Effector memory CD4-positive, alpha-beta T cell (primary cell): ENCODE data around the gene SWAP70.

Experiments
- DNase-seq, 3 donors: peaks; one replicate each; pipeline ENCODE4 v3.0.0-alpha.2; 2020
- H3K27ac ChIP-seq: 2 replicates; pipeline ENCODE4 v1.7.0; 2013; ENCODE audit warnings: mild to moderate bottlenecking, low read length, moderate library complexity; ENCODE audit not compliant: insufficient read depth, poor library complexity, severe bottlenecking
- H3K27me3 ChIP-seq: replicated peaks from 2 replicates; pipeline ENCODE4 v1.7.0; 2013; ENCODE audit warnings: mild to moderate bottlenecking, low read length; ENCODE audit not compliant: insufficient read depth, control insufficient read depth, poor library complexity, severe bottlenecking
- H3K36me3 ChIP-seq: 2 replicates; pipeline ENCODE4 v1.7.0; 2013; ENCODE audit warnings: mild to moderate bottlenecking, low read length, moderate library complexity; ENCODE audit not compliant: control insufficient read depth, insufficient read depth
- H3K4me1 ChIP-seq: 2 replicates; pipeline ENCODE4 v1.7.0; 2013; ENCODE audit warnings: low read length, mild to moderate bottlenecking; ENCODE audit not compliant: control insufficient read depth, insufficient read depth, poor library complexity, severe bottlenecking
- H3K4me3 ChIP-seq: 2 replicates; pipeline ENCODE4 v1.7.0; 2013; ENCODE audit warnings: low read length, low read depth, mild to moderate bottlenecking; ENCODE audit not compliant: insufficient read depth, poor library complexity, severe bottlenecking
- H3K9me3 ChIP-seq: 2 replicates; pipeline ENCODE4 v1.7.0; 2013; ENCODE audit warnings: mild to moderate bottlenecking, low read length, moderate library complexity; ENCODE audit not compliant: control insufficient read depth

SWAP70 gene

DNA sequence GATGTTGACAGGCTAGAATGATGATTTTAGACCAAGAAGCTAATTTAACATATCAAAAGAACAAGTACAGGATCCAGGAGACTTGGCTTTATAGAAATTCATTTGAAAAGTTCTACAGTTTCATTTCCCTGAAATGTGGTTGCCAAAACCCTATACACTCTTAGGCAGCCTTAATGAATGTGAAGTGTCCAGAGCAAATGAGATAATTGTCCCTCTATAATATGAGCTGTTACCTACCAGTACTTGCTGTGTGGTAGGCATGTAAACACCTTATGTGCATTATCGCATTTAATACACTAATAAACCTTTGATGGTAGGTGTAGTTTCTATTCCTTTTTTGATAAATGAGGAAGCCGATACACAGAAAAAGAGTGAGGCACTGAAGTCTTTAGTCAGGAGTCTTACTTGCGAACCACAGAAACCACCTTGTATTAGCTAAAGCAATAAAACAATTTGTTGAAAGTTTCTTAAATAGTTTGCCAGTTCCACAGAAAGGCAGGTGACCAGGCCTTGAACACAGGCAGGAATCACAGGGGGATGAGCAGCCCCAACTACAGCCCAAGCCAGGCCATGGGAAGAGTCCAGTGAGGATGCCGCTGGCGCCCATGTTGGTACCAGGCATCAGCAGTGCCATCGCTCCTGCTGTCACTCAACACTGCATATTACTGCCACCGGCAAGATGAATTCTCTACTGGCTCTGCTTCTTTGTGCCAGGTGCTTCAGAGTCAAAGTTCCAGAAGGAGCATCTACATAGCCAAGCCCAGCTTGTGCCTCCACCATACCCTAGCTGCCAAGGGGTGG lies 81.7 kb downstream of the SWAP70 start:
- Histone ChIP-seq H3K36me3 (no peaks in the 10 kb centered on the region), H3K27me3 (no peaks in the 10 kb centered on the region), H3K4me1 (no peaks in the 10 kb centered on the region), H3K9me3 (no peaks in the 10 kb centered on the region), H3K4me3 (no peak overlapping the region), H3K27ac (no peak overlapping the region)
- DNase-seq: no peak

DNA sequence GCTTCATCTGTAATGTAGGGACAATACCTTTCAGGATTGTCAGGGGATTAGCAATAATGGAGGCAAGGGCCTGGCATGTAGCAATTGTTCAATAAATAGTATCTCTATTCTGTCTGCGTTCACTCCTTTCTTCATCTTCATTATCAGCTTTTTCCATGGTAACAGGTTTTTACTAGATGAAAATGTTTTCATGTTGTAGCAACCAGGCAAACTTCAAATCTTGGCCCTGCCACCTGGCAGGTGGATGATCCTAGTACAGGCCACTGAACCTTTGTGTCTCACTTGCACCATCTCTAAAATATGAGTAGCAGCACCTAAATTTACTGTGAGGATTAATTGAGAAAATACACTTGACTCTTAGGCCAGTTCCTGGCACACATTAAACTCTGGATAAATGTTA lies 83.4 kb downstream of the SWAP70 start:
- H3K9me3 ChIP-seq: no peaks in the 10 kb centered on the region
- no peak overlapping the region for H3K4me3 ChIP-seq
- H3K27me3 ChIP-seq: no peaks in the 10 kb centered on the region
- H3K4me1 ChIP-seq: no peaks in the 10 kb centered on the region
- DNase-seq: no peak
- H3K27ac ChIP-seq: no peak overlapping the region
- no peaks in the 10 kb centered on the region for H3K36me3 ChIP-seq

DNA sequence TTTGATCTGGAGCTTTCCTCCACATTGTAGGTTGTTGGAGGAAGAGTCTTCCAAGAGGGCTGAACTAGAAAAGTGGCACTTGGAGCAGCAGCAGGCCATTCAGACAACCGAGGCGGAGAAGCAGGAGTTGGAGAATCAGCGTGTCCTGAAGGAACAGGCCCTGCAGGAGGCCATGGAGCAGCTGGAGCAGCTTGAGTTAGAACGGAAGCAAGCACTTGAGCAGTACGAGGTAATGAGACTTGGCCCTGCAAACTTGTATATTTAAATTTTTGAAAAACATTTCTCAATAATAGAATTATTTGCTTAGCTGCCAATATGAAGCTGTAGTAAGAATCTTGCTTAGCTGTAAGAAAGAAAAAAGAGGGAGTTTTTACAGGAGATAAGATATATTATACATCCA lies 84.0 kb downstream of the SWAP70 start:
- Histone ChIP-seq H3K4me3 (no peak overlapping the region), H3K27ac (no peak overlapping the region), H3K4me1 (no peaks in the 10 kb centered on the region), H3K27me3 (no peaks in the 10 kb centered on the region), H3K36me3 (no peaks in the 10 kb centered on the region), H3K9me3 (no peaks in the 10 kb centered on the region)
- no peak for DNase-seq

DNA sequence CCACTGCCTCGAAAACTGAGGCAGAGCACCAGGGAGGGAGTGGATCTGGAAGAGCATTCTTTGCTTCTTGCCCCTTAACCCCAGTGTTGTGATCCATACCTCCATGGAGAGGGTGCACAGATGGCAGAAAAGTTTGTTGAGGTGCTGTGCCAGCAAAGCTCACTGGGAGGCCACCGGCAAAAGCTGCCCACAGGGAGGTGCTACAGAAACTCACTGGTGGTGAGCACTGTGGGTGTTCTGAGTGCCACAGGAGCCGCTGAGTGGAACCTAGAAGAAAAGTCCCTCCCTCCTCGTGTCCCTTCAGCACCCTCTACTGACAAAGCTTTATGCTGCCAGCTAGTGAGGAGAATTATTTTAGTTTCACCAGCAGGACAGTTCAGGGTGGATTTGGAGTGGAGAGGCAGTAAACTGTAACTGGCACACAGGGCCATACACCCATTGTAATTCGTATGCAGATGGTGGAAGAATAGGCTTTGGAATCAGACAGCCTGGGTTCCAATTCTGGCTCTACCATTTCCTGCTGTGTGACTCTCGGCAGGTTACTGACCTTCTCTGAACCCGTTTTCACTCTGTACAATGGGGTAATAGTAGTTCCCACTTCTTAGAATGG lies 84.6 kb downstream of the SWAP70 start:
- DNase-seq: peak in 2 of 3 donors; percentile 13 to 24
- Histone ChIP-seq H3K4me3 (no peak overlapping the region), H3K9me3 (no peaks in the 10 kb centered on the region), H3K27me3 (no peaks in the 10 kb centered on the region), H3K27ac (no peak overlapping the region), H3K36me3 (no peaks in the 10 kb centered on the region), H3K4me1 (no peaks in the 10 kb centered on the region)

DNA sequence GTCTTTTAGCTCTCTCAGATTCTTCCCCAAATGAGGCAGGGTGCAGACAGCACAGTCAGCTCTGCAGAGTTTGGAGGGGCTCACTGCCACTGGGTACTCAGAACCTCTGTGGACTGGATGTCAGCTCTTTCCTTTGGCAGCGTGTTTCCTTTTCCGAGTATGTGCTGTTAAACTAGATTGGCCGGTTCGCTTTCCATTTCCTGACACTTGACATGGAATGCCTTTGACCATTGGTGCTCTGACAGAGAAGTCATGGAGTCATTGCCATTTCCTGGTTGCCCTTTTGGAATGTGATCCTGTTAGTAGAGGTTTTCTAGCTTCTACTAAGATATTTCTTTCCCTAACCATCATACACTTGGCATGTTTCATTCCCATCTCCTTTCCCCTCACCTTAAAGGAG lies 86.7 kb downstream of the SWAP70 start:
- H3K9me3 ChIP-seq: no peaks in the 10 kb centered on the region
- H3K4me1 ChIP-seq: no peaks in the 10 kb centered on the region
- H3K4me3 ChIP-seq: no peak overlapping the region
- no peak for DNase-seq
- no peaks in the 10 kb centered on the region for H3K36me3 ChIP-seq
- H3K27me3 ChIP-seq: no peaks in the 10 kb centered on the region
- H3K27ac ChIP-seq: no peak overlapping the region

DNA sequence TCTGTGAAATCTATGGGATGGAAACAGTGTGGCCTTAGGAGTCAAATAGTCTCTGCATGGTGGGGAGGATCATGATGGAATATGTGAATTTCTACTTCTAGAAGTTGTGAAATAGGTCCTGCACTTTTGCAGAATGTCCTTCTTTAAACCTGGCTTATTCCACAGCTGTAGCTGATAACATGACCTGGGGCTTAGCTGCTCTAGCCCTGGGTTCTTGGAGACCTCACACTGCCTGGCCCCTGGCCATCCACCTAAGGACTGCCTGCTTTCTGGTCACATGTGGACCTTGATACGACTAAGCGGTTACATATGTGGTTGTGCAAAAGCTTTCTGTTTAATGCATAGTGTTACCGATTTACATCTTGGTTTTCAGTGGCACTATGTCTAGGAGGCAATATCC lies 88.2 kb downstream of the SWAP70 start:
- Histone ChIP-seq H3K27me3 (no peaks in the 10 kb centered on the region), H3K36me3 (no peaks in the 10 kb centered on the region), H3K9me3 (no peaks in the 10 kb centered on the region), H3K4me3 (no peak overlapping the region), H3K4me1 (no peaks in the 10 kb centered on the region), H3K27ac (no peak overlapping the region)
- no peak for DNase-seq

DNA sequence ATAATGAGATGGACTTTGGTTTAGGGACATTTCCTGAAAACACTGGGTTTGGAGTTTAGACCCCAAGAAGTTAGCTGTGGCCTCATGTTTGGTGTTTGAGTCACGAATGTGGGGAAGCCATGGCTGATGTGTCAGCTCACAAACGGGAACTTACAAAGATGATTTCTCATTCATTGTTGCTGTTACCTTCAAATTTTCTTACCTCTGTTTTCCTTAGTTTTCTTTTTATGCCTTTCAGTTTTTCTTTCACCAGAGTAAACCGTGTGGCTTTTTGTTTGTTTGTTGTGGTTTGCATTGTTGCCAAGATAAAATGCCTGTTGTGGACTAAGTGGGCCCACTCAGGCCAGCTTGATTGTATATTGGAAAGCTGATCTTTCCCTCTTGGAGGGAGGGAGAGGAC lies 89.1 kb downstream of the SWAP70 start:
- H3K36me3 ChIP-seq: no peaks in the 10 kb centered on the region
- no peaks in the 10 kb centered on the region for H3K9me3 ChIP-seq
- H3K27ac ChIP-seq: no peak overlapping the region
- H3K4me1 ChIP-seq: peaks cover 5% of the 10 kb centered on the region
- H3K4me3 ChIP-seq: no peak overlapping the region
- H3K27me3 ChIP-seq: no peaks in the 10 kb centered on the region
- no peak for DNase-seq

DNA sequence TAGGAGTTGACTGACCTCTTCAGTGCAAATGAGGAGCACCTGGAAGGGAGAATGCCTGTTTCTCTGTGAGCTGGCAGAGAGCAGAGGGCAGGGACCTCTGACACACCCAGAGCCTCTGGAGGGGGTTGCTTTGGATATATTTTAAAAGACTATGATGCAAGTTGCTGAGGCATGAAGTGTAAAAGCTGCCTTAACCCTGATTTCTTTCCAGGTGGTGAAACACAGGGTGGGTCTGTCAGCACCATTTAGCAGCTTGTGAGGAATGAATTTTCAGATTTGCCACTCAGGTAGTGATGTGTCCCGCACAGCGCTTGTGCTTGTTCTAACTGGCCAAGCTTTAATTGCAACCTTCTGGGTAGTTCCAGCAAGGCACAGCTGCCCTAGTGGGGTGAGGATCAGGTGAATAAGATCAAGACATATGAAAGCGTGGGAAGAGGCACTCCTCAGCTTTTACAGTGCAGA lies 90.2 kb downstream of the SWAP70 start:
- Histone ChIP-seq H3K9me3 (no peaks in the 10 kb centered on the region), H3K4me1 (peaks cover 14% of the 10 kb centered on the region)

DNA sequence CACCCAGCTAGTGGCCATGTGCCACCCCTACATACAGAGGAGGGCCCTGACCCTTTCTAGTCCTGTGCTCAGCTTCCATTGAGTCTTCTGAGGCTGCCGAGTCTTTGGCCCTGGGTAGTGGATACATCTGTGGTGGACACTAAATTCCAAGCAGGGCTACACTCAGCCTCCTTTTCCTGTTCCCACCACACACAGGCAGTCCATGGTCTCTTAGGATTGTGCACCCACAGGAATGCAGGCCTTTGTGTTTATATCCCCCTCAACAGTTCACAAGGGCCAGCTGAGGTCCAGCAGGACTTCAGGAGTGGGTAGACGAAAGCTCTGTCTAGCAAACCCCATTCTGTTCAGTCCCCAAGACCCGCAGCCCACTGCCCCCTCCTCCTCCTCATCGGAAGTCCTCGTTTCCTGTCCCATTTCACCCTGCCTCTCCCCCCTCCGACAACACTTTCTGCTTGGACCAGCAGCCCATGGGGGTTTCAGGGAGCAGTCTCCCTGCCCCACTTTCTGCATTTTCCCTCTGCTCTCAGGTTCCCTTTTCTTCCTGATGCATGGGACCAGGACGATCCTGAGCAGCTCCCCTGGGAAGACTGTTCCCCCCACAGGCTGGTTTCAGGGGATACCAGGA lies 91.8 kb downstream of the SWAP70 start:
- no peaks in the 10 kb centered on the region for H3K36me3 ChIP-seq
- H3K27ac ChIP-seq: no peak overlapping the region
- H3K9me3 ChIP-seq: no peaks in the 10 kb centered on the region
- H3K27me3 ChIP-seq: no peaks in the 10 kb centered on the region
- DNase-seq: no peak
- peaks cover 20% of the 10 kb centered on the region for H3K4me1 ChIP-seq
- H3K4me3 ChIP-seq: no peak overlapping the region

More for the DNA sequence above, 90.2 kb downstream of the SWAP70 start:
- no peaks in the 10 kb centered on the region for H3K27me3 ChIP-seq
- no peak for DNase-seq
- no peak overlapping the region for H3K27ac ChIP-seq
- no peak overlapping the region for H3K4me3 ChIP-seq
- H3K36me3 ChIP-seq: no peaks in the 10 kb centered on the region

DNA sequence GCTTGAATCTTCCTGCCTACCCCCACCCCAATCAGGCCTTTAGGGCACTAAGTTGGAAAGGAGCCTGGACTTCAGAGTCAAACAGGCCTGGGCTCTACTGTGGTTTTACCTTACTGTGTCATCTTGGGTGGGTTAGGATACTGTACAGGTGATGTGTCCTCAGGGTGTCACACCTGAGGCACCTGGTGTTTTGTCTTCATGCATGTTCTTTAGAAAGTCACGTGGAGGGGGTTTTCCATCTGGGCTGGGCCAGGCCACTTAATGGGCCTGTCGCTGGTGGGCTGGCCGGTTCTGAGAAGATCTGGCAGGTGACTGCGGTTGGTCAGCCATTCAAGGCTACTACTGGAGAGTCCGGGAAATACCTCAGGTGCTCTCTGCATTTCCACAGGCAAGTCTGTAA lies 92.6 kb downstream of the SWAP70 start:
- Histone ChIP-seq H3K4me3 (no peak overlapping the region), H3K27ac (no peak overlapping the region), H3K4me1 (peaks cover 20% of the 10 kb centered on the region), H3K27me3 (no peaks in the 10 kb centered on the region), H3K36me3 (no peaks in the 10 kb centered on the region), H3K9me3 (no peaks in the 10 kb centered on the region)
- DNase-seq: no peak
